WTC11 (cell line): ENCODE data around the gene GCC2. TPM values are rescaled to one million over a fixed set of nuclear protein-coding genes. Genes with fewer than 3 reads are reported as not detected.

Experiments used
- ATAC-seq: fragments of 200-7000 bp; cut with Tn5 transposase; 2 replicates; pipeline ENCODE4 v1.10.0; 2021; ENCODE audit warnings: mild to moderate bottlenecking, moderate library complexity
- CTCF ChIA-PET: fragments of 300-600 bp; sonication (Branson Sonifier 250); formaldehyde crosslinking; loops from one replicate; lab custom pipeline; 2021; ENCODE audit warnings: antibody characterized with exemption; lab: Charles Lee
- POLR2A ChIA-PET: fragments of 350-600 bp; sonication (Branson Sonifier 250); formaldehyde crosslinking; loops from one replicate; lab custom pipeline; 2021; ENCODE audit warnings: antibody characterized with exemption; lab: Charles Lee
- DNase-seq: peaks from one replicate; pipeline ENCODE4 v3.0.0; 2021; ENCODE audit warnings: low spot score
- H3K27ac Mint-ChIP-seq: 2 replicates; pipeline ENCODE4 v1.8.0; 2021; ENCODE audit warnings: mixed read lengths
- H3K27me3 Mint-ChIP-seq: 2 replicates; pipeline ENCODE4 v1.8.0; 2021; ENCODE audit warnings: low read depth, mild to moderate bottlenecking, moderate library complexity, mixed read lengths
- H3K36me3 Mint-ChIP-seq: 2 replicates; pipeline ENCODE4 v1.8.0; 2021; ENCODE audit warnings: mixed read lengths
- H3K4me1 Mint-ChIP-seq: 2 replicates; pipeline ENCODE4 v1.8.0; 2022; ENCODE audit warnings: mixed read lengths
- H3K4me3 Mint-ChIP-seq: 2 replicates; pipeline ENCODE4 v1.8.0; 2021; ENCODE audit warnings: mild to moderate bottlenecking, moderate library complexity, mixed read lengths
- H3K9me3 Mint-ChIP-seq: 2 replicates; pipeline ENCODE4 v1.8.0; 2021; ENCODE audit warnings: mixed read lengths
- CBFB ChIP-seq: sonication (generic); formaldehyde crosslinking; IDR thresholded peaks from 2 replicates; pipeline ENCODE4 v1.8.1; 2022; ENCODE audit warnings: mild to moderate bottlenecking, low read depth, missing genetic modification reagents
- FOXP1 ChIP-seq: sonication (generic); formaldehyde crosslinking; IDR thresholded peaks from 2 replicates; pipeline ENCODE4 v1.8.0; 2022; ENCODE audit warnings: missing genetic modification reagents, mild to moderate bottlenecking, moderate library complexity, borderline replicate concordance
- NFE2L1 ChIP-seq: sonication (generic); formaldehyde crosslinking; IDR thresholded peaks from 2 replicates; pipeline ENCODE4 v1.8.1; 2023; ENCODE audit warnings: missing genetic modification reagents
- NR2C2 ChIP-seq: sonication (generic); formaldehyde crosslinking; IDR thresholded peaks from 2 replicates; pipeline ENCODE4 v1.8.0; 2022; ENCODE audit warnings: mild to moderate bottlenecking, missing genetic modification reagents
- SMAD4 ChIP-seq: sonication (generic); formaldehyde crosslinking; IDR thresholded peaks from 2 replicates; pipeline ENCODE4 v1.8.0; 2022; ENCODE audit warnings: mild to moderate bottlenecking, missing genetic modification reagents
- TEAD1 ChIP-seq: sonication (generic); formaldehyde crosslinking; IDR thresholded peaks from 2 replicates; pipeline ENCODE4 v1.8.0; 2022; ENCODE audit warnings: mild to moderate bottlenecking, missing genetic modification reagents
- ZBTB21 ChIP-seq: sonication (generic); formaldehyde crosslinking; IDR thresholded peaks from 2 replicates; pipeline ENCODE4 v1.8.1; 2023; ENCODE audit warnings: mild to moderate bottlenecking, missing genetic modification reagents, borderline replicate concordance
- ZNF416 ChIP-seq: fragments of 250-450 bp; sonication (Bioruptor Pico); IDR thresholded peaks from 2 replicates; pipeline ENCODE4 v1.9.0; 2021; ENCODE audit warnings: mild to moderate bottlenecking, inconsistent platforms
- total RNA-seq: library from RNA; stranded (reverse); gene quantifications from 3 replicates; pipeline ENCODE4 v1.2.3, GENCODE V29; 2021
- TF ChIP-seq, protein P1 (sequence below): fragments of 250-450 bp; sonication (Bioruptor Pico); IDR thresholded peaks from 2 replicates; pipeline ENCODE4 v1.9.0; 2021; ENCODE audit warnings: mild to moderate bottlenecking
- TF ChIP-seq, protein P2 (sequence below): fragments of 200-600 bp; IDR thresholded peaks from 2 replicates; pipeline ENCODE4 v1.8.0; 2022; ENCODE audit warnings: antibody characterized with exemption
- TF ChIP-seq, protein P3 (sequence below): fragments of 250-450 bp; sonication (Bioruptor Pico); conservative IDR thresholded peaks from 2 replicates; pipeline ENCODE4 v1.9.0; 2021; ENCODE audit warnings: mild to moderate bottlenecking
- TF ChIP-seq, protein P4 (sequence below): sonication (generic); formaldehyde crosslinking; IDR thresholded peaks from 2 replicates; pipeline ENCODE4 v1.8.1; 2022; ENCODE audit warnings: low read depth, missing genetic modification reagents, borderline replicate concordance
- TF ChIP-seq, protein P5 (sequence below): sonication (generic); formaldehyde crosslinking; IDR thresholded peaks from 2 replicates; pipeline ENCODE4 v1.8.0; 2022; ENCODE audit warnings: missing genetic modification reagents
- TF ChIP-seq, protein P6 (sequence below): sonication (generic); formaldehyde crosslinking; IDR thresholded peaks from 2 replicates; pipeline ENCODE4 v1.8.0; 2023; ENCODE audit warnings: missing genetic modification reagents
- TF ChIP-seq, protein P7 (sequence below): sonication (generic); formaldehyde crosslinking; IDR thresholded peaks from 2 replicates; pipeline ENCODE4 v1.8.1; 2022; ENCODE audit warnings: missing genetic modification reagents, borderline replicate concordance

Gene GCC2
- total RNA-seq, 1 experiment from 2014 or later = 66.5 TPM

DNA sequence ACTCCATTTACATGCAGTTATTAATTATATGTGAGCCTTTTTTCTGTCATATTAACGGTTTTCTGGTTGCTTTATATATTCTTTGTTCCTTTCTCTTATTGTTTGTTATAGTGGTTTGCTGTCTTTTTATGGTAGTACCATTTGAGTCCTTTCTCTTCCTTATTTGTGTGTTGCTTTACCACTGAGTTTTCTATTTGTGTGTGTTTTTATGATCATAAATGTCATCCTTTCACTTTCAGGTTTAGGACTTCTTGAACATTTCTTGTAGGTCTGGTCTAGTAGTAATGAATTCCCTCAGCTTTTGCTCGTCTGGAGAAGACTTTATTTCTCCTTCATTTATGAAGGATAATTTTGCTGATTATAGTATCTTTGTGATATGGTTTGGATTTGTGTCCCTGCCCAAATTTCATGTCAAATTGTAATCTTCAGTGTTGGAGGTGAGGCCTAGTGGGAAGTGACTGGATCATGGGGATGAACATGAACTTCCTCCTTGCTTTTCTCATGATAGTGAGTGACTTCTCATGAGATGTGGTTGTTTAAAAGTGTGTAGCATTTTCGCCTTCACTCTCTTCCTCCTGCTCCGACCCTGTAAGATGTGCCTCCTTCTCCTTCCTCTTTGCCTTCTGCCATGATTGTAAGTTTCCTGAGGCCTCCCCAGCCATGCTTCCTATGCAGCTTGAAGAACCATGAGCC lies 11.5 kb downstream of the GCC2 start:
- Mint-ChIP-seq H3K27me3 (no peaks in the 10 kb centered on the region), H3K4me3 (no peak overlapping the region), H3K4me1 (0 out of 2 replicates have a peak, but pooled peaks cover 3% of the 10 kb centered on the region), H3K27ac (no peak overlapping the region; the same call in none of the 2 replicates), H3K36me3 (peaks cover 73% of the 10 kb centered on the region), H3K9me3 (no peaks in the 10 kb centered on the region)
- CTCF ChIA-PET = no interaction called here
- ATAC-seq (no peak), DNase-seq (no peak)
- POLR2A ChIA-PET = interaction anchor here (0.6 kb wide), 1 partner anchor 27 kb away, joined by 5 read pairs; no protein-coding TSS in a partner anchor
- TF ChIP-seq, protein P1, sequence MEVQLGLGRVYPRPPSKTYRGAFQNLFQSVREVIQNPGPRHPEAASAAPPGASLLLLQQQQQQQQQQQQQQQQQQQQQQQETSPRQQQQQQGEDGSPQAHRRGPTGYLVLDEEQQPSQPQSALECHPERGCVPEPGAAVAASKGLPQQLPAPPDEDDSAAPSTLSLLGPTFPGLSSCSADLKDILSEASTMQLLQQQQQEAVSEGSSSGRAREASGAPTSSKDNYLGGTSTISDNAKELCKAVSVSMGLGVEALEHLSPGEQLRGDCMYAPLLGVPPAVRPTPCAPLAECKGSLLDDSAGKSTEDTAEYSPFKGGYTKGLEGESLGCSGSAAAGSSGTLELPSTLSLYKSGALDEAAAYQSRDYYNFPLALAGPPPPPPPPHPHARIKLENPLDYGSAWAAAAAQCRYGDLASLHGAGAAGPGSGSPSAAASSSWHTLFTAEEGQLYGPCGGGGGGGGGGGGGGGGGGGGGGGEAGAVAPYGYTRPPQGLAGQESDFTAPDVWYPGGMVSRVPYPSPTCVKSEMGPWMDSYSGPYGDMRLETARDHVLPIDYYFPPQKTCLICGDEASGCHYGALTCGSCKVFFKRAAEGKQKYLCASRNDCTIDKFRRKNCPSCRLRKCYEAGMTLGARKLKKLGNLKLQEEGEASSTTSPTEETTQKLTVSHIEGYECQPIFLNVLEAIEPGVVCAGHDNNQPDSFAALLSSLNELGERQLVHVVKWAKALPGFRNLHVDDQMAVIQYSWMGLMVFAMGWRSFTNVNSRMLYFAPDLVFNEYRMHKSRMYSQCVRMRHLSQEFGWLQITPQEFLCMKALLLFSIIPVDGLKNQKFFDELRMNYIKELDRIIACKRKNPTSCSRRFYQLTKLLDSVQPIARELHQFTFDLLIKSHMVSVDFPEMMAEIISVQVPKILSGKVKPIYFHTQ (CRISPR knock-in tag) = no peak

DNA sequence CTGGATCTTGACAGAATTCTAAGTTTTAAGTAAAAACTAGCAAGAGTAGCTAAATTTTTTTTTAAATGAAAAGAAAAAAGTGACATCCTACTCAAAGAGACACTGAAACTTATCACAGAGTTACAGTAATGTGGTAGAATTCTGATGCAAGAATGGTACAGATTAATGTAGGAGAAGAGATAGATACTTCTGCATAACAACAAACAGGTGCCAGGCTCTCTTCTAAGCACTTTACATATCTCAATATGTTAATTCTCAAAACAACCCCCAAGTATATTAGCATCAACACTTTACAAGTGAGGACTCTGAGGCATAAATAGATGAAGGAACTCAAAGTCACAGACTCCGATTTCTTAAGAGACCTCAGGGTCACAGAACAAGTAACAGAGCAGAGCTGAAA lies 28.1 kb downstream of the GCC2 start:
- H3K27me3 Mint-ChIP-seq = no peaks in the 10 kb centered on the region
- ChIA-PET POLR2A (no interaction called here), CTCF (no interaction called here)
- peaks cover 62% of the 10 kb centered on the region for H3K36me3 Mint-ChIP-seq
- H3K27ac Mint-ChIP-seq = peak overlapping the region; percentile 92; the same call in 1 of the 2 replicates
- TF ChIP-seq SMAD4 (CRISPR knock-in tag) (no peak), NFE2L1 (CRISPR knock-in tag) (no peak), NR2C2 (CRISPR knock-in tag) (no peak), ZNF416 (no peak), ZBTB21 (CRISPR knock-in tag) (no peak), TEAD1 (CRISPR knock-in tag) (no peak)
- TF ChIP-seq, protein P2, sequence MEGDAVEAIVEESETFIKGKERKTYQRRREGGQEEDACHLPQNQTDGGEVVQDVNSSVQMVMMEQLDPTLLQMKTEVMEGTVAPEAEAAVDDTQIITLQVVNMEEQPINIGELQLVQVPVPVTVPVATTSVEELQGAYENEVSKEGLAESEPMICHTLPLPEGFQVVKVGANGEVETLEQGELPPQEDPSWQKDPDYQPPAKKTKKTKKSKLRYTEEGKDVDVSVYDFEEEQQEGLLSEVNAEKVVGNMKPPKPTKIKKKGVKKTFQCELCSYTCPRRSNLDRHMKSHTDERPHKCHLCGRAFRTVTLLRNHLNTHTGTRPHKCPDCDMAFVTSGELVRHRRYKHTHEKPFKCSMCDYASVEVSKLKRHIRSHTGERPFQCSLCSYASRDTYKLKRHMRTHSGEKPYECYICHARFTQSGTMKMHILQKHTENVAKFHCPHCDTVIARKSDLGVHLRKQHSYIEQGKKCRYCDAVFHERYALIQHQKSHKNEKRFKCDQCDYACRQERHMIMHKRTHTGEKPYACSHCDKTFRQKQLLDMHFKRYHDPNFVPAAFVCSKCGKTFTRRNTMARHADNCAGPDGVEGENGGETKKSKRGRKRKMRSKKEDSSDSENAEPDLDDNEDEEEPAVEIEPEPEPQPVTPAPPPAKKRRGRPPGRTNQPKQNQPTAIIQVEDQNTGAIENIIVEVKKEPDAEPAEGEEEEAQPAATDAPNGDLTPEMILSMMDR = no peak
- TF ChIP-seq, protein P3, sequence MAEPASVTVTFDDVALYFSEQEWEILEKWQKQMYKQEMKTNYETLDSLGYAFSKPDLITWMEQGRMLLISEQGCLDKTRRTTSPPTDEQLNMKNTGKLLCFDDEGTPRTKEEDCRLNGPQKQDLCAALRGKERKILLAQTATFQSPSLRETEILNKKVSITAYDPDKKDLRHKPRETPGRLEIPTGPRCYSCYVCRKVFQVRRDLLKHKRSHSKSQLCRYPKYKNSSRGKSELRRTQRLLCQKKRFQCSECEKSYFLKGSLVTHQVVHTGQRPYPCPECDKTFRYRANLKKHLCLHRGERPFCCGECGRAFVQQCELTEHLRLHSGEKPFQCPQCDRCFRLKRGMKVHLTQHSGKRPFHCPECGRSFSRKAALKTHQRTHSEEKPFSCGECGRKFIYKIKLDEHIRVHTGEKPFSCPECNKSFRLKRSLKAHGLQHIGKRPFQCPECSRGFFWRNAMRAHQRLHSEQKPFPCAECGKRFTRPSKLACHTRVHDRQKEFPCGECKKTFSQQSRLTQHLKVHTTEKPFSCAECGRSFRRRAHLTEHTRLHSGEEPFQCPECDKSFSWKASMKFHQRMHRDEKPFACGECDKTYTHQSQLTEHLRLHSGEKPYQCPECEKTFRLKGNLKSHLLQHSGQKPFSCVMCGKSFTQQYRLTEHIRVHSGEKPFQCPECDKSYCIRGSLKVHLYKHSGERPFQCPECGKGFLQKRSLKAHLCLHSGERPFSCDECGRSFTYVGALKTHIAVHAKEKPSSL (CRISPR knock-in tag) = no peak
- TF ChIP-seq, protein P4, sequence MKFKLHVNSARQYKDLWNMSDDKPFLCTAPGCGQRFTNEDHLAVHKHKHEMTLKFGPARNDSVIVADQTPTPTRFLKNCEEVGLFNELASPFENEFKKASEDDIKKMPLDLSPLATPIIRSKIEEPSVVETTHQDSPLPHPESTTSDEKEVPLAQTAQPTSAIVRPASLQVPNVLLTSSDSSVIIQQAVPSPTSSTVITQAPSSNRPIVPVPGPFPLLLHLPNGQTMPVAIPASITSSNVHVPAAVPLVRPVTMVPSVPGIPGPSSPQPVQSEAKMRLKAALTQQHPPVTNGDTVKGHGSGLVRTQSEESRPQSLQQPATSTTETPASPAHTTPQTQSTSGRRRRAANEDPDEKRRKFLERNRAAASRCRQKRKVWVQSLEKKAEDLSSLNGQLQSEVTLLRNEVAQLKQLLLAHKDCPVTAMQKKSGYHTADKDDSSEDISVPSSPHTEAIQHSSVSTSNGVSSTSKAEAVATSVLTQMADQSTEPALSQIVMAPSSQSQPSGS = no peak
- ATAC-seq (no peak), DNase-seq (no peak)
- H3K4me1 Mint-ChIP-seq = peaks cover 8% of the 10 kb centered on the region
- H3K9me3 Mint-ChIP-seq = no peaks in the 10 kb centered on the region
- no peak overlapping the region for H3K4me3 Mint-ChIP-seq

DNA sequence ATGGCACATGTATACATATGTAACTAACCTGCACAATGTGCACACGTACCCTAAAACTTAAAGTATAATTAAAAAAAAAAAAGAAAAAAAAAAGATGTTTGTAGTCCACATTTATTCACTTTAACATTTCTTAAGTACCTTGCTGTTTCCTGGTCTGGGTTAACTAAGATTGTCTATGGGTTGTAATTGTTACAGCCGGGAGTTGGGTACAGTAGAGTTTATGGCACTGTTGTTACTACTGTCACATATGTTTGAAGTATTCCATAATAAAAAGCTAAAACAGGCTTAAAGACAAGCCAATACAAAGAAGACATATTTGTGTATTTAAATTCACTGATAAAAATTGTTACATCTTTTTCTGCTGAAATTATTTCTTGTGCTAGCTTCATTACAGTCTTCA lies 36.2 kb downstream of the GCC2 start:
- Mint-ChIP-seq H3K4me3 (no peak overlapping the region), H3K27me3 (no peaks in the 10 kb centered on the region), H3K9me3 (peaks cover 6% of the 10 kb centered on the region; the same call in 1 of the 2 replicates), H3K27ac (no peak overlapping the region), H3K36me3 (peaks cover 54% of the 10 kb centered on the region), H3K4me1 (no peaks in the 10 kb centered on the region)
- no peak for ATAC-seq
- DNase-seq = no peak
- CTCF ChIA-PET = interaction anchor here (1.2 kb wide), 1 partner anchor 98 kb away, joined by 3 read pairs; no protein-coding TSS in a partner anchor
- POLR2A ChIA-PET = no interaction called here
- TF ChIP-seq, protein P5, sequence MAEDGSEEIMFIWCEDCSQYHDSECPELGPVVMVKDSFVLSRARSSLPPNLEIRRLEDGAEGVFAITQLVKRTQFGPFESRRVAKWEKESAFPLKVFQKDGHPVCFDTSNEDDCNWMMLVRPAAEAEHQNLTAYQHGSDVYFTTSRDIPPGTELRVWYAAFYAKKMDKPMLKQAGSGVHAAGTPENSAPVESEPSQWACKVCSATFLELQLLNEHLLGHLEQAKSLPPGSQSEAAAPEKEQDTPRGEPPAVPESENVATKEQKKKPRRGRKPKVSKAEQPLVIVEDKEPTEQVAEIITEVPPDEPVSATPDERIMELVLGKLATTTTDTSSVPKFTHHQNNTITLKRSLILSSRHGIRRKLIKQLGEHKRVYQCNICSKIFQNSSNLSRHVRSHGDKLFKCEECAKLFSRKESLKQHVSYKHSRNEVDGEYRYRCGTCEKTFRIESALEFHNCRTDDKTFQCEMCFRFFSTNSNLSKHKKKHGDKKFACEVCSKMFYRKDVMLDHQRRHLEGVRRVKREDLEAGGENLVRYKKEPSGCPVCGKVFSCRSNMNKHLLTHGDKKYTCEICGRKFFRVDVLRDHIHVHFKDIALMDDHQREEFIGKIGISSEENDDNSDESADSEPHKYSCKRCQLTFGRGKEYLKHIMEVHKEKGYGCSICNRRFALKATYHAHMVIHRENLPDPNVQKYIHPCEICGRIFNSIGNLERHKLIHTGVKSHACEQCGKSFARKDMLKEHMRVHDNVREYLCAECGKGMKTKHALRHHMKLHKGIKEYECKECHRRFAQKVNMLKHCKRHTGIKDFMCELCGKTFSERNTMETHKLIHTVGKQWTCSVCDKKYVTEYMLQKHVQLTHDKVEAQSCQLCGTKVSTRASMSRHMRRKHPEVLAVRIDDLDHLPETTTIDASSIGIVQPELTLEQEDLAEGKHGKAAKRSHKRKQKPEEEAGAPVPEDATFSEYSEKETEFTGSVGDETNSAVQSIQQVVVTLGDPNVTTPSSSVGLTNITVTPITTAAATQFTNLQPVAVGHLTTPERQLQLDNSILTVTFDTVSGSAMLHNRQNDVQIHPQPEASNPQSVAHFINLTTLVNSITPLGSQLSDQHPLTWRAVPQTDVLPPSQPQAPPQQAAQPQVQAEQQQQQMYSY (CRISPR knock-in tag) = no peak
- TF ChIP-seq FOXP1 (CRISPR knock-in tag) (no peak), CBFB (no peak), NR2C2 (CRISPR knock-in tag) (no peak), ZBTB21 (CRISPR knock-in tag) (no peak)
- TF ChIP-seq, protein P6, sequence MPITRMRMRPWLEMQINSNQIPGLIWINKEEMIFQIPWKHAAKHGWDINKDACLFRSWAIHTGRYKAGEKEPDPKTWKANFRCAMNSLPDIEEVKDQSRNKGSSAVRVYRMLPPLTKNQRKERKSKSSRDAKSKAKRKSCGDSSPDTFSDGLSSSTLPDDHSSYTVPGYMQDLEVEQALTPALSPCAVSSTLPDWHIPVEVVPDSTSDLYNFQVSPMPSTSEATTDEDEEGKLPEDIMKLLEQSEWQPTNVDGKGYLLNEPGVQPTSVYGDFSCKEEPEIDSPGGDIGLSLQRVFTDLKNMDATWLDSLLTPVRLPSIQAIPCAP (CRISPR knock-in tag) = no peak
- TF ChIP-seq, protein P7, sequence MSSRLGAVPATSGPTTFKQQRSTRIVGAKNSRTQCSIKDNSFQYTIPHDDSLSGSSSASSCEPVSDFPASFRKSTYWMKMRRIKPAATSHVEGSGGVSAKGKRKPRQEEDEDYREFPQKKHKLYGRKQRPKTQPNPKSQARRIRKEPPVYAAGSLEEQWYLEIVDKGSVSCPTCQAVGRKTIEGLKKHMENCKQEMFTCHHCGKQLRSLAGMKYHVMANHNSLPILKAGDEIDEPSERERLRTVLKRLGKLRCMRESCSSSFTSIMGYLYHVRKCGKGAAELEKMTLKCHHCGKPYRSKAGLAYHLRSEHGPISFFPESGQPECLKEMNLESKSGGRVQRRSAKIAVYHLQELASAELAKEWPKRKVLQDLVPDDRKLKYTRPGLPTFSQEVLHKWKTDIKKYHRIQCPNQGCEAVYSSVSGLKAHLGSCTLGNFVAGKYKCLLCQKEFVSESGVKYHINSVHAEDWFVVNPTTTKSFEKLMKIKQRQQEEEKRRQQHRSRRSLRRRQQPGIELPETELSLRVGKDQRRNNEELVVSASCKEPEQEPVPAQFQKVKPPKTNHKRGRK (CRISPR knock-in tag) = no peak
